CD4-positive, alpha-beta T cell treated with Interleukin-15 for 1 hour (primary cell): ENCODE measurements around the gene GLYATL1B.
A peak's percentile ranks its signal among the peaks of the same experiment; 100 is the strongest.
"Not testable (repeated sequence)": the region's sequence is repeated elsewhere in the genome, so short reads cannot be mapped to it uniquely, and the experiment has no call there.

ENCODE experiments used
- DNase-seq: peaks from one replicate; pipeline ENCODE4 v3.0.0-alpha.2; 2020

Gene GLYATL1B

DNA sequence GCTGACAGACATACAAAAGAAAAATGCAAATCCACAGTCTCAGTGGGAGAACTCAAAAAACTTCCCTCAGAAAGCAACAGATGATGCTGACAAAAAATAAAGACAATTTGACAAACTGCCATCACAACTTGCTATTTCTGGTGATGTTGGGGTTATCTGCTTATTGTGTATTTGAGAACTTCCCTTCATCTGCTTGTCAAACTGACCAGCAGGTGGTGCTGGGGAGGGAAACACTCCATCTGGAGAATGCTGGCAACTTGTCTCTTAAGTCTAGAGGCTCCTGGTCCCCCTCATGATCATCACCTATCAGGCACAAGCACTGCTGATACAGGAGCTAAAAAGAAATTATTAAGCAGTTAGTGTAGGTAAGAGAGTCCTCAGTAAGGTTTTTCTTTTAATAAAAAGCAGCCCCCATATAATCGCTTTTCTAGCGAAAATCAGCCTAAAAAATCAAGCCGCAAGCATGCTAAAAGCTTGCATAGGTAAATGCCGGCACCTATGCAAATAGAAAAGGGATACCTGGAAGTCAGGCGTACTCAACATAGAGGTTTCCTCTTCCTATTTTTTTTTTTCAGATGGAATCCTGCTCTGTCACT lies 11.1 kb downstream of the GLYATL1B start:
- peak; percentile 65 for DNase-seq

GRCh38 chr11:59097938-59098337 lies 11.8 kb downstream of the GLYATL1B start:
- not testable (repeated sequence) for DNase-seq

- peak; percentile 73 for DNase-seq
These were observed 16.2 kb downstream of the GLYATL1B start for GRCh38 chr11:59102259-59102765.

DNA sequence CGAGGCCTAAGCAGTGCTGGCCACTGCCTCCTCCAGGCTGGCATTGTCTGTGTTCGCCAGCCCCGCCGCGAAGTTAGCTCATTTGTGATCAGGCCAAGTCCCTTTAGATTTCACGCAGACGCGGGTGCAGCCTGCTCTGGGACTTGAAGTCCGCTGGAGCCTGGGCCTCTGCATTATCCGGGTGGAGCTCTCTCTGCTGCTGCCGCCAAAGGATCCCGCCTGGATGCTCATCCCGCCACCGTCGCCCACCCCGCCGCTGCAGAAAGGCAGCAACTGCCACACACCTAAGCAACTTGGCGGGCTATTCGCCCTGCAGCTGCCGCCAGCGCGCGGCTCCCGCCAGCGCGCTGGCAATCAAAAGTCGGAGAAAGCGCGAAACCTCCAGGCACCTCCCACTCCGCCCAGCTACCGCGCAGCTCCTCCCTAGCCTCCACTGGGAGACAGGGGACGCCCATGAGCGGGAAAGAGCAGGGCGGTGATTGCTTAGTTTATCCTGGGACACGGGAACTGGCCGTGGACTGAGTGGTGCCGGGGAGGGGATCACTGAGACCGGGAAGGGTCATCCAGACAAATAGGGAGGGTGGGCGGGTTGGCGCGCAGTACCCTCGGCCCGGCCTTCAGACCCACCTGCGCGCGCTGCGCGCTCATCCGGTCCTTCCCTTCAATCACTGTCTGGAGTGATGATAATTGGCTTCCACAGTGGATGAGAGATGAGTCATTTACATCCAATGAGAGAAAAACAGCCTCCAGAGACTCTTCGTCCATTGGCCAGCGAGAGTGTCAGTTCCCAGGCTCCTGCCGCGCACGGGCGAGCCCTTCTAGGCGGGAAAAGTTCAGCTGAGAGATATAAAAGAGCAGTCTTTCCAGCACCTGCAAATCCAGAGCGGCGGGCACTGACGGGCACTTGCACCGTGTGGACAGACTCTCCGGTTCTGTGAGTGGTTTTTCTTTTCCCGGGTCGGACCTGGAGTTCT lies 20.5 kb downstream of the GLYATL1B start, which contains the start of gene FAM111B:
Gene FAM111B, plus strand, starts transcription at position 875 of the 974 bp plus-strand sequence. CDS start 2,389 bp downstream, outside the sequence.
- DNase-seq: peak; percentile 62

DNA sequence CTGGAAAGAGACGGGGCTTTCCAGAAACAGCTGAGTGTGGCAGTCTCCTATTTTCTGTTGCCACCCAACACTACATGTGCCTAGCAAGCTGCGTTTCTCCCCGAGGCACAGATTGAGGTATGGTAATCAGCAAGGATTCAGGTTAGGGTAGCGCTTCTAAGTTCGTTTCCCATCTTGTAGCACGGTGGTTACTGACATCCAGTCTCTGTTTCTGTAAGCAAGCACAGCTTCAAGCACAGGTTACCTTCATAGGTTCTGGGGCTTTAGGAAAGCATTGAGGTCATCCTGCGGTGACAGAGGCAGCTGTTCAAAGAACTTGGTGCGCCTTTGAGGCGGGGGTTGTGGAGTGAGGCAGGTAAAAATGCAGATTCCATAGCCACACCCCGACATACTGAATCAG lies 21.6 kb downstream of the GLYATL1B start:
- DNase-seq: not testable (repeated sequence)

- no peak for DNase-seq
These were observed 26.4 kb downstream of the GLYATL1B start for GRCh38 chr11:59112494-59112893.

DNA sequence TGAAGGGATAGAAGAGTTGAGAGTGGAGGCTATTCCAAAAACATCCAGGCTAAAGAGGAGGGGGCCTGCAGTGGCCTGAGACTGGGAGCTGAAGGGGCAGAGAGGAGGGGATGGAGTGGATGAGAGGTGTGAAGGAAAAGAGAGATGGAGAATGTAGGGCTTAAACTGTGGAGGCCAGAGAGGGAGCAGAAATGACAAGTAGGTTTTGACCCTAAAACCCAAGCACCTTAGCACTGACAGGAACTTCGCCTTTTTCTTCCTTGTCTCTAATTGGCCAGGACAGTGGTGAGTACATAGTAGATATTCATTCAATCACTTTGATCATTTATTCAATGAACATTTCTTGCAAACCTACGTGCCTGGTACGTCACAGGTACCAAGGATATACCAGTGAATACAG lies 28.2 kb downstream of the GLYATL1B start:
- no peak for DNase-seq

DNA sequence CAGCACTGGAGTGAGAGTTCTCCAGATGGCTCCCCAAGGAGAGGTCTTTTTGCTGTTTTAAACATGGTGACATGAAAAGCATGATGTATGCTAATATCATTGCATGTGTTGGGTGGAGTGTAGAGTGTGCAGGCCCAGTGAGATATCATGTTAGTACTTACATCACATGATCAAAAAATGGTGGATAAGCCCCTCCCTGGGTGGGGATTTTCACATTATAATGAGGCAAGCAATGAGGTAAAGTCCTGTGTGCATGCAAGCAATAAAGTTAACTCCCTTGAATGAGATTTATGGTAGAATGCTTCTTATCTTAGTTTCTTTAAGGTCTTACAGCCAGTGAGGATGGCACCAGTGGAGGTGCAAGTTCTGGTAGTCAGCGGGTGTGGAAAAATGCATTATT lies 29.4 kb downstream of the GLYATL1B start:
- no peak for DNase-seq

DNA sequence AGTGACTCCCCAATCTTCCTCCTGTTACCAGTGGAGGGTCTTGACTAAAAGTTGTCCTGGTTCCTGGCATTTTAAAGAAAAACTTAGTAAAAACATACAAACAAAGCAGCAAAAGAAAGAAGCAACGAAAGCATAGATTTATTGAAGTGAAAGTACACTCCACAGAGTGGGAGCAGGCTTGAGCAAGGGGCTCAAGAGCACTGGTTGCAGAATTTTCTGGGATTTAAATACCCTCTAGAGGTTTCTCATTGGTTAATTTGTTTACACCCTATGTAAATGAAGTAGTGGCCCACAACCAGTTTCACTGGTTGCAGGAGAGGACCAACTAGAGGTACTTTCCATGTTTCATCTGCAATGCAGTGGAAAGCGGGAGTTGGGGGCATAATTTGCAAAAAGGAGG lies 31.7 kb downstream of the GLYATL1B start:
- DNase-seq: no peak

DNA sequence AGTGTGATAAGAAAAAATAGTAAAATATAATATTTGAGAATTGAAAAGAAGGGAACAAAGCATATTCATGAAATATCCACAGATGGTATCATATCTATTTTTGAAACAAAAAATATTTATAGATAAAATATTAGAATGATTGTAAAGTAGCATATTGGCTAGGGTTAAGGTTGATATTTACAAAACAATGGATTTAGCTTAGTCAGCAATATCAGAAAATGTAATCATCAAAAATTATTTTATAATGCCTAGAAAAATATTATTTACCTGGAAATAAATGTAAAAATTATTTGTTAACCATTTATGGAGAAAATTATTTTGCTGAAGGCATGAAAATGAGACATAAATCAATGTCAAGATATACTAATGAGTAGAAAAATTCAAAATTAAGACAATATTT lies 33.7 kb downstream of the GLYATL1B start:
- no peak for DNase-seq

DNA sequence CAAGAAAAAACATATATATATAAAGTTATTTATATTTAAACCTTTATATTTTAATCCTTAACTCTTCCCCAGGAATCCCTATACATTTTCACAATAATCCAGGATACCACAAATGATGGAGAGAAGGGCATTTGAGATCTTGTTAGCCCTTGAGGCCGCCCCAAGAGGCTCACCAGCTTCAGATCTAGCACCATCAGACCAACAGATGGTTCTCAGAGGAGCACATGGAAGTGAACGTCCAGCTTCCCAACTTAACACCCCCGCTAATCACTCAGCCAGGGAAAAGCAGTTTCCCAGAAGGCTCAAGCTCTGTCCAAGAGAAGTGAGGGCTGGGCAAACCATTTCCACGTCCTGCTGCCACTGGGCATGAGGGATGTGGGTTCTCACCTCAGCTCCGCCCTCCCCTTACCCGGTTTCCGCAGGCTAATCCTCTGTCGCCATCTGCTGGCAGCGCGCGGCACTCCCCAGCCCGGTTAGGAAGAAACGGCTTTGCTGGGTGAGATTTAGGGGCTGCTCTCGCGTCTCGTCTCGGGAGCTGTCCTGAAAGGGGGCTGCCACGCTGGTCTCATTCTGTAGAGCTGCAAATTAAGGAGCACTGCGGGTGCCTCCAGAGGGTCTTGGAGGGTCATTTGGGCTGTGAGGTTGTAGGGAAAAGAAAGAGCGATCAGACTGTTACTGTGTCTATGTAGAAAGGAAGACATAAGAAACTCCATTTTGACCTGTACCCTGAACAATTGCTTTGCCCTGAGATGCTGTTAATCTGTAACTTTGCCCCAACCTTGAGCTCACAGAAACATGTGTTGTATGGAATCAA lies 49.7 kb downstream of the GLYATL1B start:
- DNase-seq: peak; percentile 84

DNA sequence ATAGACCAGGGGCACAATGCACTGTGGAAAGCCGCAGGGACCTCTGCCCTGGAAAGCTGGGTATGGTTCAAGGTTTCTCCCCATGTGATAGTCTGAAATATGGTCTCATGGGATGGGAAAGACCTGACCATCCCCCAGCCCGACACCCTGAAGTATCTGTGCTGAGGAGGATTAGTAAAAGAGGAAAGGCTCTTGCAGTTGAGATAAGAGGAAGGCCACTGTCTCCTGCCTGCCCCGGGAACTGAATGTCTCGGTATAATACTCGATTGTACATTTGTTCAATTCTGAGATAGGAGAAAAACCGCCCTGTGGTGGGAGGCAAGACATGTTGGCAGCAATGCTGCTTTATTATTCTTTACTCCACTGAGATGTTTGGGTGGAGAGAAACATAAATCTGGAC lies 50.4 kb downstream of the GLYATL1B start:
- not testable (repeated sequence) for DNase-seq

DNA sequence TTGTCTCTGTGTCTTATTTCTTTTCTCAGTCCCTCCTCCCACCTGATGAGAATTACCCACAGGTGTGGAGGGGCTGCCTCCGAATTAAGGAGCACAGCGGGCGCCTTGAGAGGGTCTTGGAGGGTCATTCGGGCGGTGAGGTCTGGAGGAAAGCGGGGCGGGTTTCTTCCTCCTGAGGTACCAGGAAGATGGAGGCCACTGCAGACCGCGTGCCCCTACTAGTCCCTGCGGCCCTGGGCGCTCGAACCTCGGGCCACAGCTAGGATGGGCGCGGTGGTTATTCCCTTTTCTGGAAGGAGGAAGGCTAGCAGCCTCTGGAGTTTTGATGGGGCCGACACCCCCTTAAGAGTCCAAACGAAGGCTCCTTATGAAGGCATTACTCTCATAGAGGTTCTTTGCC lies 51.1 kb downstream of the GLYATL1B start:
- no peak for DNase-seq

GRCh38 chr11:59138643-59139042 lies 52.5 kb downstream of the GLYATL1B start:
- no peak for DNase-seq

DNA sequence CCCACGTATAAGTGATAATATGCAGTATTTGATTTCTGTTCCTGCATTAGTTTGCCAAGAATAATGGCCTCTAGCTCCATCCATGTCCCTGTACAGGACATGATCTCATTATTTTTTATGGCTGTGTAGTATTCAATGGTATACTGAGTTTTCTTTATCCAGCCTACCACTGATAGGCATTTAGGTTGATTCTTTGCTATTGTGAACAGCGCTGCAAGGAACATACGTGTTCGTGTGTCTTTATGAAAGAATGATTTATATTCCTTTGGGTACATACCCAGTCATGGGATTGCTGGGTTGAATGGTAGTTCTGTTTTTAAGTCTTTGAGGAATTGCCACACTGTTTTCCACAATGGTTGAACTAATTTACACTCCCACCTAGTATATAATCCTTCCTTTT lies 55.1 kb downstream of the GLYATL1B start:
- no peak for DNase-seq

GRCh38 chr11:59141673-59142460 lies 55.8 kb downstream of the GLYATL1B start:
- DNase-seq: no peak

GRCh38 chr11:59142530-59143507 lies 56.7 kb downstream of the GLYATL1B start, which contains the start of gene FAM111A:
TSS of gene FAM111A (plus strand) at chr11:59142856. CDS start at chr11:59148873, 6,017 bp downstream.
- DNase-seq: peak; percentile 85

- no peak for DNase-seq
These were observed 58.0 kb downstream of the GLYATL1B start for GRCh38 chr11:59144096-59144495.
